NCI-H82 treated with DMSO at 0.1 percent for 48 hours (cell line): ENCODE results near the gene ATP5F1E.

Source experiments
- DNase-seq: peaks from one replicate; lab custom pipeline; 2025; ENCODE audit not compliant: unreplicated experiment; lab: John Stamatoyannopoulos, UW

The ATP5F1E gene

GRCh38 chr20:59032023-59032712 lies at the start of gene ATP5F1E:
TSS of gene ATP5F1E (minus strand) at chr20:59032335. CDS start at chr20:59032251, 84 bp downstream.
- peak; percentile 94 for DNase-seq

- no peak for DNase-seq
These were observed 48.9 kb upstream of the ATP5F1E start for GRCh38 chr20:59081036-59081435.

GRCh38 chr20:59078231-59078630 lies 46.1 kb upstream of the ATP5F1E start:
- DNase-seq: no peak

GRCh38 chr20:59077705-59078104 lies 45.6 kb upstream of the ATP5F1E start:
- no peak for DNase-seq

GRCh38 chr20:59075934-59076508 lies 43.9 kb upstream of the ATP5F1E start:
- no peak for DNase-seq

GRCh38 chr20:59074456-59074855 lies 42.3 kb upstream of the ATP5F1E start:
- DNase-seq: no peak

- no peak for DNase-seq
These were observed 41.4 kb upstream of the ATP5F1E start for GRCh38 chr20:59073582-59073981.

- DNase-seq: no peak
These were observed 39.1 kb upstream of the ATP5F1E start for GRCh38 chr20:59071216-59071615.

- DNase-seq: no peak
These were observed 36.9 kb upstream of the ATP5F1E start for GRCh38 chr20:59069026-59069425.

- no peak for DNase-seq
These were observed 36.4 kb upstream of the ATP5F1E start for GRCh38 chr20:59068534-59068933.

- no peak for DNase-seq
These were observed 32.1 kb upstream of the ATP5F1E start for GRCh38 chr20:59064214-59064722.

GRCh38 chr20:59063358-59064213 lies 31.5 kb upstream of the ATP5F1E start:
- DNase-seq: no peak

GRCh38 chr20:59062081-59062480 lies 29.9 kb upstream of the ATP5F1E start:
- no peak for DNase-seq

GRCh38 chr20:59055302-59055701 lies 23.2 kb upstream of the ATP5F1E start:
- no peak for DNase-seq

- DNase-seq: no peak
These were observed 19.6 kb upstream of the ATP5F1E start for GRCh38 chr20:59051666-59052185.

GRCh38 chr20:59050437-59050836 lies 18.3 kb upstream of the ATP5F1E start:
- DNase-seq: no peak

- no peak for DNase-seq
These were observed 16.5 kb upstream of the ATP5F1E start for GRCh38 chr20:59048681-59049030.

GRCh38 chr20:59047938-59048680 lies 16.0 kb upstream of the ATP5F1E start:
- no peak for DNase-seq

GRCh38 chr20:59046862-59047261 lies 14.7 kb upstream of the ATP5F1E start:
- DNase-seq: no peak

- DNase-seq: no peak
These were observed 12.7 kb upstream of the ATP5F1E start for GRCh38 chr20:59044796-59045195.

GRCh38 chr20:59044295-59044694 lies 12.2 kb upstream of the ATP5F1E start:
- no peak for DNase-seq
